H1 (cell line): Measurements from ENCODE around the gene SCARB2. TPM values are rescaled to one million over a fixed set of nuclear protein-coding genes. Genes with fewer than 3 reads are reported as not detected.

Experiments used
- CREB1 ChIP-seq: IDR thresholded peaks from 2 replicates; pipeline ENCODE4 v1.6.1; 2012; ENCODE audit warnings: inconsistent platforms
- SIN3A ChIP-seq, 2 experiments: IDR thresholded peaks in 1 of 2; conservative IDR thresholded peaks in 1 of 2; 2 replicates each; pipeline ENCODE4 v1.6.1; 2011 to 2012; ENCODE audit warnings: low read length in 2 of 2, improper control_type of control experiment in 1 of 2, low read depth in 1 of 2, mild to moderate bottlenecking in 1 of 2
- YY1 ChIP-seq: IDR thresholded peaks from 2 replicates; pipeline ENCODE4 v1.6.1; 2011; ENCODE audit warnings: low read depth, mild to moderate bottlenecking, low read length
- polyA plus RNA-seq, 7 experiments: library from polyadenylated mRNA; depleted of rRNA in 3 of 7; stranded (reverse) in 5 of 7; unstranded in 2 of 7; fragments of >200 nt in 5 of 7; fragments of 200-250 nt in 2 of 7; gene quantifications; 1 replicate in 5 of 7; 2 replicates in 1 of 7; 4 replicates in 1 of 7; pipeline versions ENCODE4 v1.2.1 to v1.2.3, GENCODE V29; 2011 to 2013; ENCODE audit warnings: missing spikeins in 2 of 7, mixed read lengths in 2 of 7
- total RNA-seq: library from RNA; stranded (reverse); fragmentation: NEBNext Ultra II Directional; extraction: Animal tissue kit (Norgen Biotek cat#: 25700); gene quantifications from 2 replicates; pipeline ENCODE4 v1.2.1, GENCODE V29; 2021

The SCARB2 gene
- total and polyA plus RNA-seq, 2 of the 8 experiments (the other 6 are each of a cell fraction or from before 2014, with no cell fraction given), result 18.5 to 35.7 TPM

DNA sequence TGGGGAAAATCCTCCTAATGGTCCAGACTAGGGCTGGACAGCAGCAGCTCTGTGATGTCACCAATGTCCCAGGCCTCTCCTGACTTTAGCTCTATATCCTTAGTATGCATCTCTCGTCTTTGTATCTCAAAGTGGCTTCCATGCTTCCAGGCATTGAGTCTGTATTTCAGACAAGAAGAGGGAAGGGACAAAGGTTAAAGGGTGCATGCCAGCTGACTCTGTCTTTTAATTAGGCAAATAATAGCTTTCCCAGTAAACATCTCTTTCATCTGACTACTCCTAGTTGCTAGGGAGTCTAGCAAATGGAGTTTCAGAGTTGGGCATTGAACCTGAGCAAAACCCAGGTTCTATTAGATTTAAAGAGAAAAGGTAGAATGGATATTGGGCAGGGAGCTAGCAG is 43.3 kb upstream of the SCARB2 start (continued):
- TF ChIP-seq SIN3A (conservative IDR thresholded peaks at IDR 0.05 in 1 of 2, IDR thresholded peaks at IDR 0.05 in 1 of 2; ENCODE audit: low read depth in 1 of 2, low read length in 2 of 2) (no peak), CREB1 (no peak), YY1 (no peak)
